Breast epithelium (tissue), 4 donors: Measurements from ENCODE around the gene CPNE4. TPM values are rescaled to one million over a fixed set of nuclear protein-coding genes. Genes with fewer than 3 reads are reported as not detected.
"Not testable (repeated sequence)": the region's sequence is repeated elsewhere in the genome, so short reads cannot be mapped to it uniquely, and the experiment has no call there.

Experiments
- DNase-seq, 2 donors: peaks; one replicate each; pipeline ENCODE4 v3.0.0-alpha.2; 2019; ENCODE audit warnings: low spot score in 2 of 2
- H3K27ac ChIP-seq, 2 donors: fragments of 200-600 bp; sonication (generic) in 1 of 2; one replicate each; pipeline ENCODE4 v1.5.1; 2016 to 2019; ENCODE audit warnings: mild to moderate bottlenecking in 1 of 2
- H3K27me3 ChIP-seq, 2 donors: fragments of 200-600 bp; sonication (generic) in 1 of 2; one replicate each; pipeline versions ENCODE4 v1.5.1 to v1.6.0; 2017 to 2019; ENCODE audit warnings: control low read depth in 1 of 2, mild to moderate bottlenecking in 1 of 2
- H3K36me3 ChIP-seq: fragments of 200-600 bp; one replicate; pipeline ENCODE4 v1.5.1; 2019
- H3K4me1 ChIP-seq, 2 donors: fragments of 200-600 bp; sonication (generic); one replicate each; pipeline ENCODE4 v1.5.1; 2016 to 2019; ENCODE audit warnings: control low read depth in 1 of 2
- H3K4me3 ChIP-seq, 3 donors: fragments of 200-600 bp; sonication (generic); 1 replicate in 2 of 3; 2 replicates in 1 of 3; pipeline ENCODE4 v1.5.1; 2016 to 2019; ENCODE audit warnings: mild to moderate bottlenecking in 3 of 3, moderate library complexity in 2 of 3
- H3K9me3 ChIP-seq, 2 donors: fragments of 200-600 bp; sonication (generic) in 1 of 2; one replicate each; pipeline ENCODE4 v1.5.1; 2016 to 2019; ENCODE audit warnings: control low read depth in 1 of 2
- POLR2A ChIP-seq: fragments of 450-650 bp; IDR thresholded peaks from one replicate; pipeline ENCODE4 v1.6.1; 2016; ENCODE audit warnings: antibody characterized with exemption, mild to moderate bottlenecking, moderate library complexity
- POLR2AphosphoS5 ChIP-seq, 3 donors: sonication (generic); formaldehyde crosslinking; IDR thresholded peaks; one replicate each; pipeline ENCODE4 v1.6.1; 2017; ENCODE audit warnings: antibody characterized with exemption in 3 of 3
- intact Hi-C: fragments of 100-400 bp; cut with DNase I; formaldehyde crosslinking; loops from one replicate; pipeline ENCODE4 v1.15.1; 2023; ENCODE audit warnings: low total_unique reads
- total RNA-seq, 3 donors: library from RNA; depleted of rRNA; stranded (reverse); fragments of >200 nt; gene quantifications; one replicate each; pipeline ENCODE4 v1.1.0, GENCODE V29; 2016
- TF ChIP-seq, protein P1 (sequence below), 3 donors: fragments of 450-650 bp; IDR thresholded peaks; one replicate each; pipeline ENCODE4 v1.5.1; 2016 to 2017; ENCODE audit warnings: antibody characterized with exemption in 3 of 3, mild to moderate bottlenecking in 3 of 3, moderate library complexity in 3 of 3

CPNE4 gene
- total RNA-seq, 3 donors from 2014 or later: 0.16 TPM; not detected in 2

DNA sequence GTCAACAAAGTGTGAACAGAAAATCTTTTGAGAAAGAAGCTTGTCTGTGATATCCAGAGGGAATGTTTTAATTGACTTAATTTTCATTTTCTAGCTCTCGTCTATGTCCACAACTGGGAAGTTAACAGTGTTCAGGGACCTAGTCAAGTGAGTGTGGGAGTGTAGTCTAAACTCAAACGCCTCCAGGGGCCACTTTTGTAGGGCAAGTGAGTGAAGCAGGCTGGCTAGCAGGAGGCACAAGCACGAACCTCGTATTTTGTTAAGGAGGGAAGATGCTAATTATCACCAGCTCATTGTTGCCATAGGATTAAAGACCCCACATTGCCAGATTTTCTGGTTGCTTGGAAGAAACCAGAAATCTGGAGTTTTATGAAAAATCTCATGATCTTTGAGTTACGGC lies 135.8 kb downstream of the CPNE4 start:
- no peak for DNase-seq
- TF ChIP-seq POLR2AphosphoS5 (IDR thresholded peaks at IDR 0.05) (no peak), POLR2A (no peak)
- TF ChIP-seq, protein P1, sequence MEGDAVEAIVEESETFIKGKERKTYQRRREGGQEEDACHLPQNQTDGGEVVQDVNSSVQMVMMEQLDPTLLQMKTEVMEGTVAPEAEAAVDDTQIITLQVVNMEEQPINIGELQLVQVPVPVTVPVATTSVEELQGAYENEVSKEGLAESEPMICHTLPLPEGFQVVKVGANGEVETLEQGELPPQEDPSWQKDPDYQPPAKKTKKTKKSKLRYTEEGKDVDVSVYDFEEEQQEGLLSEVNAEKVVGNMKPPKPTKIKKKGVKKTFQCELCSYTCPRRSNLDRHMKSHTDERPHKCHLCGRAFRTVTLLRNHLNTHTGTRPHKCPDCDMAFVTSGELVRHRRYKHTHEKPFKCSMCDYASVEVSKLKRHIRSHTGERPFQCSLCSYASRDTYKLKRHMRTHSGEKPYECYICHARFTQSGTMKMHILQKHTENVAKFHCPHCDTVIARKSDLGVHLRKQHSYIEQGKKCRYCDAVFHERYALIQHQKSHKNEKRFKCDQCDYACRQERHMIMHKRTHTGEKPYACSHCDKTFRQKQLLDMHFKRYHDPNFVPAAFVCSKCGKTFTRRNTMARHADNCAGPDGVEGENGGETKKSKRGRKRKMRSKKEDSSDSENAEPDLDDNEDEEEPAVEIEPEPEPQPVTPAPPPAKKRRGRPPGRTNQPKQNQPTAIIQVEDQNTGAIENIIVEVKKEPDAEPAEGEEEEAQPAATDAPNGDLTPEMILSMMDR (IDR thresholded peaks at IDR 0.05): no peak
- Histone ChIP-seq H3K4me3 (no peak overlapping the region), H3K4me1 (no peaks in the 10 kb centered on the region), H3K27ac (no peak overlapping the region), H3K27me3 (no peaks in the 10 kb centered on the region), H3K9me3 (no peaks in the 10 kb centered on the region), H3K36me3 (no peaks in the 10 kb centered on the region)
- intact Hi-C loops: no loop called here

DNA sequence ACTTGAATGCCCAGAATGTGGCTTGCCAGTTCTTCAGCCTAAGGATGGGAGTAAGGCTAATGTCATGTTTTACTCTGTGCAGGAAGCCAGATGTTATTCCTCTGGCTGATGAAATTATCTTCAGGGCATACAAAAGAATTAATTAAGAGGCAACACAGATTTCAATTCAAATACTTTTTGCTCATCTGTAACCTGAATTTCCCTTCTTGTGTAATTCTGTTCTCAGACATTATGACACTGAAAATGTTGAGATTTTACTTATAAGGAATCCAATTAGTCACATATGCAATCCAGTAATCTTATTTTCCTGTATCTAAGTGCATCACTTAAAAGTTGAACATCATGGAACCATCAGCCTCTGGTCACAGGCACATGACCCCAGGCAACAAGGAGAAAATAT lies 136.5 kb downstream of the CPNE4 start:
- Histone ChIP-seq H3K4me3 (no peak overlapping the region), H3K9me3 (no peaks in the 10 kb centered on the region), H3K27ac (no peak overlapping the region), H3K4me1 (no peaks in the 10 kb centered on the region), H3K36me3 (no peaks in the 10 kb centered on the region), H3K27me3 (no peaks in the 10 kb centered on the region)
- DNase-seq: no peak
- TF ChIP-seq, protein P1 (IDR thresholded peaks at IDR 0.05): no peak
- intact Hi-C loops: no loop called here

DNA sequence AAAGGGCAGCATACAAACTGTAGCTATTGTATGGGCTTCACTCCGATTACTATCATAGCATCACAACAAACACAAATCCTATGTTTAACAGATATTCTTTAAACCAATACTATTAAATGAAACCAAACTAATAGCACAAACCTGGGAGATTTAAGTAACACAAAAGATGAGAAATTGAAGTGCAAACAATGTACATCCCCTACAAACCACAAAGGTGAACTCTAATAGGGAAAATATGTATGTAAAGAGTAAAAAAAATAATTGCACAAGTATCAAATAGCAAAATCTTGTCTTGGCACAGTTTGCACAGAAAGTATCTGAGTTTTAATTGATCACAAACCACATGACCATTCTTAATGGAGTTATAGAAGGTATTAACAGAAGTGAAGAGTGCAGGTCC lies 138.5 kb downstream of the CPNE4 start:
- H3K4me3 ChIP-seq: no peak overlapping the region
- intact Hi-C loops: no loop called here
- no peaks in the 10 kb centered on the region for H3K36me3 ChIP-seq
- no peaks in the 10 kb centered on the region for H3K27me3 ChIP-seq
- peaks cover 4 to 8% of the 10 kb centered on the region in 2 donors for H3K9me3 ChIP-seq
- H3K4me1 ChIP-seq: no peaks in the 10 kb centered on the region
- no peak for TF ChIP-seq POLR2A
- TF ChIP-seq POLR2AphosphoS5 (IDR thresholded peaks at IDR 0.05): no peak
- TF ChIP-seq, protein P1 (IDR thresholded peaks at IDR 0.05): no peak
- DNase-seq: no peak
- no peak overlapping the region for H3K27ac ChIP-seq

DNA sequence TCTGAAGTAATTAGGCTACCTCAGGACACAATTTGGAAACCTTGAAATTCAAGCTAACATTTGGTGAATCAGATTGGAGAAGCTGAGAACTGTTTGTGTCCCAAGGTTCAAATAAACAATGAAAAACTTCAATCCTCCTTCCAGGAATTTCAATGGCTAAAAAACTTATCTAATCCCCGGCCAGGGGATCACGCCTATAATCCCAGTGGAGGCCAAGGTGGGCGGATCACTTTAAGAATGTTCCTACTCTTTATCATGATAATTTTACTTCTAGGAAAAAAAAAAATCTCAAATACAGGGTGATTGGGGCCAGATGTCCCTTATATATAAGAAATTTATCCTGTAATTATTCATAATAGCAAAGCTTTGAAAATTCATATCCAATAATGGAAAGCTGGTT lies 139.0 kb downstream of the CPNE4 start:
- H3K27me3 ChIP-seq: no peaks in the 10 kb centered on the region
- H3K36me3 ChIP-seq: no peaks in the 10 kb centered on the region
- intact Hi-C loops: no loop called here
- DNase-seq: no peak
- TF ChIP-seq, protein P1 (IDR thresholded peaks at IDR 0.05): no peak
- TF ChIP-seq POLR2A: no peak
- no peak for TF ChIP-seq POLR2AphosphoS5 (IDR thresholded peaks at IDR 0.05)
- no peak overlapping the region for H3K4me3 ChIP-seq
- no peak overlapping the region for H3K27ac ChIP-seq
- no peaks in the 10 kb centered on the region for H3K4me1 ChIP-seq
- peaks cover 4 to 8% of the 10 kb centered on the region in 2 donors for H3K9me3 ChIP-seq

DNA sequence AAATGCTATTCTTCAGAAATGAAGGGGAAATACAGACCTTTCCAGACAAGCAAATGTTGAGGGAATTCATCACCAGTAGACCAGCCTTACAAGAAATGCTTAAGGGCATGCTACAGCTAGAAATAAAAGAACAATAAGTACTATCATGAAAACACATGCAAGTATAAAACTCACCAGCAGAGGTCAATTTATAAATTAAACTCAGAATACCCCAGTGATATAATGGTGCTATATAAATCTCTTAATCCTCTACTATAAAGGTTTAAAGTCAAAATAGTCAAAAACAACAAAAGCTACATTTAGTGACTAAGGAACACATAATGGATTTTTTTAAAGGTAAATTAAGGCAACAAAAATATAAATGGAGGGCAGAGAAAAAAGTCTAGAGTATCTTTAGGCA lies 142.5 kb downstream of the CPNE4 start:
- DNase-seq: no peak
- Histone ChIP-seq H3K27me3 (no peaks in the 10 kb centered on the region), H3K4me3 (no peak overlapping the region), H3K27ac (no peak overlapping the region), H3K4me1 (no peaks in the 10 kb centered on the region), H3K9me3 (peaks cover 4 to 8% of the 10 kb centered on the region in 2 donors), H3K36me3 (no peaks in the 10 kb centered on the region)
- intact Hi-C loops: no loop called here
- TF ChIP-seq POLR2AphosphoS5 (IDR thresholded peaks at IDR 0.05) (no peak), POLR2A (no peak)
- TF ChIP-seq, protein P1 (IDR thresholded peaks at IDR 0.05): no peak

DNA sequence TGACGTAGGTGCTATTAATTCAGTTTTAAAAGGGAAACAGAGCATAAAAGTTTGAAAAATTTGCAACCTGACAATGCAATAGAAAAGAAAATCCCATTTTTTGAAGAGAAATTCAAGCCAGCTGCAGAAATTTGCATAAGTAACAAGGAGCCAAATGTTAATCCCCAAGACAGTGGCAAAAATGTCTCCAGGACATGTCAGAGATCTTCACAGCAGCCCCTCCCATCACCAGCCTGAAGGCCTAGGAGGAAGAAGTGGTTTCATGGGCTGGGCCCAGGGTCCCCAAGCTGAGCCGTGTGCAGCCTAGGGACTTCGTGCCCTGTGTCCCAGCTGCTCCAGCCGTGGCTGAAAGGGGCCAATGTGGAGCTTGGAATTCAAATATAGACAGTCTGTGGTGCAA lies 148.9 kb downstream of the CPNE4 start:
- DNase-seq: not testable (repeated sequence)

More for the DNA sequence above, 148.9 kb downstream of the CPNE4 start:
- H3K4me3 ChIP-seq, H3K27ac ChIP-seq, H3K9me3 ChIP-seq, H3K36me3 ChIP-seq, intact Hi-C loops, H3K4me1 ChIP-seq, H3K27me3 ChIP-seq: not testable (repeated sequence)
